Measurements from ENCODE around the gene SYTL1.

DNA sequence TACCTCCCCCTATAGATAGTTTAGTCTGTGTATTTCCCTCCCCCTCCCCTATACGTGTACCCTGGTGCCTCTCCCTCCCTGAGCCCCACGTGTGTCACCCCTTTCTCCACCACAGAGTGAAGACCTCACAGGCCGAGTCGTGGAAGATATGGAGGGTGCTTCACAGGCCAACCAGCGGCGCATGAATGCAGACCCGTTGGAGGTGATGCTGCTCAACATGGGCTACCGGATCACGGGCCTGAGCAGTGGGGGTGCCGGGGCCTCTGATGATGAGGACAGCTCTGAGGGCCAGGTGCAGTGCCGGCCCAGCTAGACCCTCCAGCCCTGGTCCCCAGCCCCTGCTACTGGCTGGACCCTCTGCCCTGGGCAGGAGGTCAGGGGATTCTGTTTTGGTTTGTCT lies 35.8 kb upstream of the SYTL1 start:
- no peak for TF ChIP-seq GABPA (tag; conservative IDR thresholded peaks at IDR 0.05; ENCODE audit: low read depth)
- TF ChIP-seq, protein P1, sequence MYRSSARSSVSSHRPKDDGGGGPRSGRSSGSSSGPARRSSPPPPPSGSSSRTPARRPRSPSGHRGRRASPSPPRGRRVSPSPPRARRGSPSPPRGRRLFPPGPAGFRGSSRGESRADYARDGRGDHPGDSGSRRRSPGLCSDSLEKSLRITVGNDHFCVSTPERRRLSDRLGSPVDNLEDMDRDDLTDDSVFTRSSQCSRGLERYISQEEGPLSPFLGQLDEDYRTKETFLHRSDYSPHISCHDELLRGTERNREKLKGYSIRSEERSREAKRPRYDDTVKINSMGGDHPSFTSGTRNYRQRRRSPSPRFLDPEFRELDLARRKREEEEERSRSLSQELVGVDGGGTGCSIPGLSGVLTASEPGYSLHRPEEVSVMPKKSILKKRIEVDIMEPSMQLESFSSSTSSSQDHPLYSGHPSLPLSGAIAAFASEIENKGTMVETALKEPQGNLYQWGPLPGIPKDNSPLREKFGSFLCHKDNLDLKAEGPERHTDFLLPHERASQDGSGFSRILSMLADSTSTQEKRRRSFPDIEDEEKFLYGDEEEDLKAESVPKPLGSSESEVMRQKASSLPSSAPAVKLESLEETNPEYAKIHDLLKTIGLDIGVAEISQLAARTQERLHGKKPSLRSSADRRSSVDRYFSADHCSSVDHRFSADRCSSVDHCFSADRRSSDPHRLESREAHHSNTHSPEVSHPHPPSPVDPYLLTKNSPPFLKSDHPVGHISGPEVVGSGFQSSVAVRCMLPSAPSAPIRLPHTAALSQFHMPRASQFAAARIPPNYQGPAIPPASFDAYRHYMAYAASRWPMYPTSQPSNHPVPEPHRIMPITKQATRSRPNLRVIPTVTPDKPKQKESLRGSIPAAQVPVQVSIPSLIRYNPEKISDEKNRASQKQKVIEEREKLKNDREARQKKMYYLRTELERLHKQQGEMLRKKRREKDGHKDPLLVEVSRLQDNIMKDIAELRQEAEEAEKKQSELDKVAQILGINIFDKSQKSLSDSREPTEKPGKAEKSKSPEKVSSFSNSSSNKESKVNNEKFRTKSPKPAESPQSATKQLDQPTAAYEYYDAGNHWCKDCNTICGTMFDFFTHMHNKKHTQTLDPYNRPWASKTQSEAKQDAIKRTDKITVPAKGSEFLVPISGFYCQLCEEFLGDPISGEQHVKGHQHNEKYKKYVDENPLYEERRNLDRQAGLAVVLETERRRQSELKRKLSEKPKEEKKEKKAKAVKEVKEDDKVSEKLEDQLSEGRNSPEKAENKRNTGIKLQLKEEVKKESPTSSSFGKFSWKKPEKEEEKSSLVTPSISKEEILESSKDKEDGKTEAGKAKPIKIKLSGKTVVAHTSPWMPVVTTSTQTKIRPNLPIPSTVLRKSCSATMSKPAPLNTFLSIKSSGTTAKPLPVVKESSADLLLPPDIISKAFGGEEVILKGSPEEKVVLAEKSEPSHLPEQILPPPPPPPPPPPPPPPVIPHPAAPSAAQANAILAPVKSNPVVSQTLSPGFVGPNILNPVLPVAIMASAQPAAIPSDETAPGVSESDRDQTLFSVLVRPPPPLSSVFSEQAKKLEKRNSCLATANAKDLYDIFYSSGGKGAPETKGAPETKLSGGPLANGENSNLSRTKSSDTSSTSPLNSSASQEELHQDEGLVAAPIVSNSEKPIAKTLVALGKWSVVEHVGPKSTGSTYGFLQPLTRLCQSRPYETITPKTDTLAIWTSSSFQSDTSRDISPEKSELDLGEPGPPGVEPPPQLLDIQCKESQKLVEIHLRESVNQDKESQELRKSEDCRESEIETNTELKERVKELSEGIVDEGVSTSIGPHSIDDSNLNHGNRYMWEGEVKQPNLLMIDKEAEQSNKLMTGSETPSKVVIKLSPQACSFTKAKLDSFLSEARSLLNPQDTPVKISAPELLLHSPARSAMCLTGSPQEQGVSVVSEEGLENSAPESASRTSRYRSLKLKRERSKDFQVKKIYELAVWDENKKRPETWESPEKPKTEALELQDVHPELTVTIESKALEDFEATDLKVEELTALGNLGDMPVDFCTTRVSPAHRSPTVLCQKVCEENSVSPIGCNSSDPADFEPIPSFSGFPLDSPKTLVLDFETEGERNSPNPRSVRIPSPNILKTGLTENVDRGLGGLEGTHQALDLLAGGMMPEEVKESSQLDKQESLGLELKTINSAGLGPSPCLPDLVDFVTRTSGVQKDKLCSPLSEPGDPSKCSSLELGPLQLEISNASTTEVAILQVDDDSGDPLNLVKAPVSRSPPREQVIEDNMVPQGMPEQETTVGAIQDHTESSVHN (IDR thresholded peaks at IDR 0.05; ENCODE audit: borderline replicate concordance in 1 of 2, low read depth in 1 of 2) = no peak

Measured in K562 (cell line).